22Rv1 (cell line): ENCODE data around the gene ARHGAP27.

ENCODE experiments used
- CTCF ChIP-seq: fragments of 450-650 bp; IDR thresholded peaks from 2 replicates; pipeline ENCODE4 v1.5.1; 2017; ENCODE audit warnings: mild to moderate bottlenecking
- ZFX ChIP-seq: fragments of 450-650 bp; IDR thresholded peaks from 2 replicates; pipeline ENCODE4 v1.6.1; 2017; ENCODE audit warnings: antibody characterized with exemption, borderline replicate concordance

- no peak for TF ChIP-seq CTCF
- TF ChIP-seq ZFX: no peak
Measured at GRCh38 chr17:45372325-45372869, 60.3 kb downstream of the ARHGAP27 start.
